HFFc6 (cell line): ENCODE data around the gene THADA. TPM values are rescaled to one million over a fixed set of nuclear protein-coding genes. Genes with fewer than 3 reads are reported as not detected.

Experiments used
- DNase-seq: peaks from one replicate; pipeline ENCODE4 v3.0.0-alpha.2; 2018
- H3K27ac Mint-ChIP-seq: 2 replicates; pipeline ENCODE4 v1.8.0; 2020; ENCODE audit warnings: mild to moderate bottlenecking, mixed read lengths
- H3K27me3 Mint-ChIP-seq: 2 replicates; pipeline ENCODE4 v1.8.0; 2021; ENCODE audit warnings: mild to moderate bottlenecking, moderate library complexity, mixed read lengths; ENCODE audit not compliant: insufficient read depth
- H3K36me3 Mint-ChIP-seq: 2 replicates; pipeline ENCODE4 v1.8.0; 2021; ENCODE audit warnings: low read depth, mixed read lengths
- H3K4me1 Mint-ChIP-seq: 2 replicates; pipeline ENCODE4 v1.8.0; 2020; ENCODE audit warnings: low read depth, mixed read lengths
- H3K4me3 Mint-ChIP-seq: 2 replicates; pipeline ENCODE4 v1.8.0; 2020; ENCODE audit warnings: mild to moderate bottlenecking, moderate library complexity, mixed read lengths
- H3K9me3 Mint-ChIP-seq: 2 replicates; pipeline ENCODE4 v1.8.0; 2020; ENCODE audit warnings: mild to moderate bottlenecking, mixed read lengths
- CTCF ChIP-seq: fragments of 200-600 bp; sonication (generic); IDR thresholded peaks from 2 replicates; pipeline ENCODE4 v1.5.0; 2021; ENCODE audit warnings: antibody characterized with exemption, mild to moderate bottlenecking
- total RNA-seq, 6 experiments: library from RNA; stranded (reverse); fragmentation: NEBNext Ultra II Directional; extraction: Animal tissue kit (Norgen Biotek cat#: 25700); gene quantifications; 2 replicates in 1 of 6; 3 replicates in 5 of 6; pipeline ENCODE4 v1.2.3, GENCODE V29; 2021

The THADA gene
- total RNA-seq, 6 experiments from 2014 or later = 14.3 to 20.5 (median 17.3) TPM

GRCh38 chr2:43367012-43367782, 228.6 kb downstream of the THADA start:
- no peak overlapping the region for H3K27ac Mint-ChIP-seq
- peaks cover 12% of the 10 kb centered on the region; the same call in 1 of the 2 replicates for H3K4me1 Mint-ChIP-seq
- no peaks in the 10 kb centered on the region for H3K36me3 Mint-ChIP-seq
- no peak for TF ChIP-seq CTCF
- no peaks in the 10 kb centered on the region for H3K9me3 Mint-ChIP-seq
- DNase-seq = no peak
- no peak overlapping the region for H3K4me3 Mint-ChIP-seq
- H3K27me3 Mint-ChIP-seq = no peaks in the 10 kb centered on the region

DNA sequence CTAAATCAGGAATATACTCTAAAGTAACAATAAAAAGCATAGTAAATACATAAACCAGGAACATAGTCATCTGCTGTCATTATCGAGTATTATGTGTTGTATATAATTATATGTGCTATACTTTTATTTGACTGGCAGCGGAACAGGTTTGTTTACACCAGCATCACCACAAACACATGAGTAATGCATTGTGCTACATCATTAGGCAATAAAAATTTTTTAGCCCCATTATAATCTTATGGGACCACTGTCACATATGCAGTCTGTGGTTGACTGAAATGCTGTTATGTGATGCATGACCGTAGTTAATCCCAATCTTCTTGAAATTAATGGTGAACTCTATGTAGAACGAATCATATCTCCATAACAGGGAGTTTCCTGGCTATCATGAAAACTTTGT, 232.7 kb downstream of the THADA start:
- no peak overlapping the region for H3K4me3 Mint-ChIP-seq
- H3K9me3 Mint-ChIP-seq = no peaks in the 10 kb centered on the region
- peaks cover 10% of the 10 kb centered on the region for H3K4me1 Mint-ChIP-seq
- no peak for TF ChIP-seq CTCF
- no peak for DNase-seq
- no peaks in the 10 kb centered on the region for H3K36me3 Mint-ChIP-seq
- H3K27me3 Mint-ChIP-seq = no peaks in the 10 kb centered on the region
- H3K27ac Mint-ChIP-seq = no peak overlapping the region

DNA sequence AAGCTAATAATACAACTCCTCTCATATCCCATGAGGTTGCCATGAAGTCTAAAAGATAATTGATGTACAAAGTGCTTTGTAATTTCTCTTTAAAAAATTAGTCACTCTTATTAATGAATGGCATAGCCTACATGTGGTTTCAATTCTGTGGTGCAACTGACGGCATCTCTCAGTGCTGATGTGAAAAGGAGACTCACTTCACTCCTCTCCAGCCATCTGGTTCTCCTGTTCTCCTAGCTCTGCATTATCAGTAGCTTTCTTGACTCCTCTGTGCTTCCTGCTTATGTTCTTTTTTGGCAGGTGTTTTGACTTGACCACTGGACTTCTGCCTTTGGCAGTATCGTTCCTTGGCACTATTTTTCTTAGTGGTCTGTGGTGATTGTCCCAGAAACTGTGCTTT, 234.6 kb downstream of the THADA start:
- Mint-ChIP-seq H3K9me3 (no peaks in the 10 kb centered on the region), H3K4me3 (no peak overlapping the region), H3K4me1 (peaks cover 21% of the 10 kb centered on the region), H3K27me3 (no peaks in the 10 kb centered on the region), H3K36me3 (no peaks in the 10 kb centered on the region), H3K27ac (no peak overlapping the region; the same call in 1 of the 2 replicates)
- no peak for DNase-seq
- TF ChIP-seq CTCF = no peak

DNA sequence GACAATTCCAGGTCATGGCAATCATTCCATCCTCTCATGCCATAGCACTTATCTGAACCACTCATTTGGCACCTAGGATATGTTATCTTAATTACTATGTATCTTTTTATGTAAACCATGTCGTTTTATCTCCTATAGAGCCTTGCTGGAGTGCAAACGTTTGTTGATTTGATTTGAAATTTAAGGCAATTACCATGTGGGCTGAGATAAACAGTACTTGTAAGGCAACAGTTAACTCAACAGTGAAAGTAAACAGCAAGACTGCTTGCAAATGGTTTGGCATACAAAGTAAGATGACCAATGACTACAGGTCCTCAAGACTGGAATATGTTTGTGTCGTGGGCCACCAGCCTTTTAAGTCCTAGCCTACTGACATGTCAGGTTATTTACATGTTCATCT, 235.7 kb downstream of the THADA start:
- Mint-ChIP-seq H3K27ac (no peak overlapping the region), H3K4me3 (no peak overlapping the region), H3K9me3 (no peaks in the 10 kb centered on the region), H3K27me3 (no peaks in the 10 kb centered on the region), H3K36me3 (no peaks in the 10 kb centered on the region), H3K4me1 (peaks cover 28% of the 10 kb centered on the region)
- DNase-seq = no peak
- no peak for TF ChIP-seq CTCF

- TF ChIP-seq CTCF = no peak
- H3K9me3 Mint-ChIP-seq = no peaks in the 10 kb centered on the region
- H3K4me1 Mint-ChIP-seq = peaks cover 28% of the 10 kb centered on the region
- no peak for DNase-seq
- H3K4me3 Mint-ChIP-seq = no peak overlapping the region
- H3K27me3 Mint-ChIP-seq = no peaks in the 10 kb centered on the region
- H3K27ac Mint-ChIP-seq = no peak overlapping the region
- no peaks in the 10 kb centered on the region for H3K36me3 Mint-ChIP-seq
Observed at GRCh38 chr2:43358410-43359201, 237.2 kb downstream of the THADA start.
